Skeletal muscle cell (primary cell): ENCODE data around the gene SMCR8.

ENCODE experiments used
- DNase-seq: peaks from one replicate; pipeline ENCODE4 v3.0.0-alpha.2; 2010; ENCODE audit warnings: low read depth
- H3K4me3 ChIP-seq: 2 replicates; pipeline ENCODE4 v1.5.1; 2011; ENCODE audit warnings: low read depth, mild to moderate bottlenecking, control low read depth, low read length, moderate library complexity

SMCR8 gene

GRCh38 chr17:18314059-18314730 lies 898 bp upstream of the SMCR8 start:
- DNase-seq, result no peak
- H3K4me3 ChIP-seq, result peak overlapping the region; percentile 97

- peak overlapping the region; percentile 97 for H3K4me3 ChIP-seq
- no peak for DNase-seq
Measured at GRCh38 chr17:18315562-18315922, 449 bp downstream of the SMCR8 start.

GRCh38 chr17:18315961-18316360 lies 868 bp downstream of the SMCR8 start:
- DNase-seq, result no peak

GRCh38 chr17:18318117-18318516 lies 3.0 kb downstream of the SMCR8 start:
- no peak overlapping the region for H3K4me3 ChIP-seq
- DNase-seq, result no peak

More at GRCh38 chr17:18315961-18316360, 868 bp downstream of the SMCR8 start:
- peak overlapping the region; percentile 97 for H3K4me3 ChIP-seq

GRCh38 chr17:18318771-18319450 lies 3.8 kb downstream of the SMCR8 start:
- DNase-seq, result no peak
- no peak overlapping the region for H3K4me3 ChIP-seq

GRCh38 chr17:18319604-18320256 lies 4.6 kb downstream of the SMCR8 start:
- DNase-seq, result peak; percentile 36
- no peak overlapping the region for H3K4me3 ChIP-seq

GRCh38 chr17:18320301-18320700 lies 5.2 kb downstream of the SMCR8 start:
- H3K4me3 ChIP-seq, result no peak overlapping the region
- no peak for DNase-seq

GRCh38 chr17:18321309-18321708 lies 6.2 kb downstream of the SMCR8 start:
- H3K4me3 ChIP-seq, result no peak overlapping the region
- DNase-seq, result no peak

- no peak for DNase-seq
- H3K4me3 ChIP-seq, result no peak overlapping the region
Measured at GRCh38 chr17:18322522-18322921, 7.4 kb downstream of the SMCR8 start.

- H3K4me3 ChIP-seq, result no peak overlapping the region
- DNase-seq, result no peak
Measured at GRCh38 chr17:18323007-18323406, 7.9 kb downstream of the SMCR8 start.

- no peak for DNase-seq
- H3K4me3 ChIP-seq, result no peak overlapping the region
Measured at GRCh38 chr17:18323507-18324139, 8.5 kb downstream of the SMCR8 start.

GRCh38 chr17:18324140-18325050 lies 9.3 kb downstream of the SMCR8 start:
- no peak overlapping the region for H3K4me3 ChIP-seq
- DNase-seq, result no peak

- H3K4me3 ChIP-seq, result no peak overlapping the region
- DNase-seq, result no peak
Measured at GRCh38 chr17:18326039-18326438, 10.9 kb downstream of the SMCR8 start.

- H3K4me3 ChIP-seq, result no peak overlapping the region
- no peak for DNase-seq
Measured at GRCh38 chr17:18326572-18326971, 11.5 kb downstream of the SMCR8 start.

GRCh38 chr17:18327093-18327492 lies 12.0 kb downstream of the SMCR8 start:
- no peak for DNase-seq
- no peak overlapping the region for H3K4me3 ChIP-seq

- H3K4me3 ChIP-seq, result no peak overlapping the region
- no peak for DNase-seq
Measured at GRCh38 chr17:18327556-18327955, 12.5 kb downstream of the SMCR8 start.

GRCh38 chr17:18328643-18329204 lies 13.6 kb downstream of the SMCR8 start:
- no peak for DNase-seq
- no peak overlapping the region for H3K4me3 ChIP-seq

- DNase-seq, result no peak
- H3K4me3 ChIP-seq, result no peak overlapping the region
Measured at GRCh38 chr17:18331879-18332278, 16.8 kb downstream of the SMCR8 start.

GRCh38 chr17:18332909-18333489 lies 17.9 kb downstream of the SMCR8 start:
- no peak overlapping the region for H3K4me3 ChIP-seq
- DNase-seq, result no peak
